H1 (cell line): Measurements from ENCODE around the gene PLA2G15. TPM values are rescaled to one million over a fixed set of nuclear protein-coding genes. Genes with fewer than 3 reads are reported as not detected.

ENCODE experiments used
- CTCF ChIA-PET: fragments of 300-600 bp; sonication (Branson Sonifier 250); formaldehyde crosslinking; loops from one replicate; lab custom pipeline; 2021; ENCODE audit not compliant: partially characterized antibody; lab: Charles Lee
- POLR2A ChIA-PET: fragments of 300-600 bp; sonication (Branson Sonifier 250); formaldehyde crosslinking; loops from one replicate; lab custom pipeline; 2021; ENCODE audit warnings: inconsistent platforms; ENCODE audit not compliant: partially characterized antibody; lab: Charles Lee
- DNase-seq, 2 experiments: peaks; one replicate each; pipeline versions ENCODE4 v3.0.0 to v3.0.0-alpha.2; 2010 to 2022; ENCODE audit warnings: low spot score in 2 of 2, low read depth in 1 of 2, mixed read lengths in 1 of 2
- FAIRE-seq: peaks from 2 replicates; lab custom pipeline; 2011; peaks lifted over from hg19 to GRCh38; lab: Jason Lieb, UNC
- H2AFZ ChIP-seq: 2 replicates; pipeline ENCODE4 v1.8.1; 2012; ENCODE audit warnings: low read length, inconsistent platforms
- H2AK5ac ChIP-seq: 2 replicates; pipeline ENCODE4 v1.6.1; 2013; ENCODE audit warnings: low read depth, low read length
- H2BK120ac ChIP-seq: replicated peaks from 2 replicates; pipeline ENCODE3; 2013; ENCODE audit warnings: low read depth, low read length, inconsistent platforms
- H2BK12ac ChIP-seq: 2 replicates; pipeline ENCODE4 v1.6.1; 2013; ENCODE audit warnings: low read depth, low read length
- H2BK15ac ChIP-seq: 2 replicates; pipeline ENCODE4 v1.6.1; 2013; ENCODE audit warnings: low read length
- H2BK20ac ChIP-seq: 2 replicates; pipeline ENCODE4 v1.6.1; 2013; ENCODE audit warnings: low read length
- H2BK5ac ChIP-seq: 2 replicates; pipeline ENCODE4 v1.6.1; 2013; ENCODE audit warnings: low read depth, low read length
- H3K14ac ChIP-seq: 2 replicates; pipeline ENCODE4 v1.6.1; 2013; ENCODE audit warnings: inconsistent platforms; ENCODE audit not compliant: insufficient read length
- H3K18ac ChIP-seq: 2 replicates; pipeline ENCODE4 v1.6.1; 2013; ENCODE audit warnings: low read length; ENCODE audit errors: extremely low read depth
- H3K23ac ChIP-seq: 2 replicates; pipeline ENCODE4 v1.6.1; 2013; ENCODE audit warnings: inconsistent platforms; ENCODE audit not compliant: insufficient read length
- H3K23me2 ChIP-seq: 2 replicates; pipeline ENCODE4 v1.6.1; 2013; ENCODE audit warnings: low read depth, low read length
- H3K27ac ChIP-seq: 2 replicates; pipeline ENCODE4 v1.6.1; 2011; ENCODE audit warnings: low read depth, low read length, inconsistent platforms
- H3K27me3 ChIP-seq, 4 experiments: replicated peaks in 1 of 4; 1 replicate in 1 of 4; 2 replicates in 3 of 4; pipeline versions ENCODE4 v1.6.1 to v1.8.1; 2011 to 2013; ENCODE audit warnings: low read length in 3 of 4, mild to moderate bottlenecking in 3 of 4, inconsistent platforms in 2 of 4, mixed read lengths in 2 of 4, moderate library complexity in 1 of 4; ENCODE audit not compliant: control insufficient read depth in 3 of 4, insufficient read depth in 3 of 4; ENCODE audit errors: extremely low read depth in 1 of 4
- H3K36me3 ChIP-seq, 4 experiments: 2 replicates each; pipeline versions ENCODE4 v1.6.1 to v1.8.1; 2011 to 2013; ENCODE audit warnings: mild to moderate bottlenecking in 4 of 4, low read length in 3 of 4, moderate library complexity in 2 of 4, control low read depth in 1 of 4, inconsistent platforms in 1 of 4; ENCODE audit not compliant: insufficient read depth in 4 of 4, control insufficient read depth in 2 of 4
- H3K4ac ChIP-seq: replicated peaks from 2 replicates; pipeline ENCODE3; 2013; ENCODE audit warnings: low read length, low read depth, mixed read lengths, inconsistent platforms; ENCODE audit not compliant: insufficient read length
- H3K4me1 ChIP-seq, 4 experiments: replicated peaks in 1 of 4; 1 replicate in 1 of 4; 2 replicates in 3 of 4; pipeline versions ENCODE4 v1.6.1 to v1.8.1; 2011 to 2013; ENCODE audit warnings: low read length in 3 of 4, inconsistent platforms in 2 of 4, mixed read lengths in 1 of 4; ENCODE audit not compliant: insufficient read depth in 4 of 4, control insufficient read depth in 3 of 4
- H3K4me2 ChIP-seq, 2 experiments: 2 replicates each; pipeline versions ENCODE4 v1.6.1 to v1.8.1; 2011 to 2013; ENCODE audit warnings: low read depth in 2 of 2, low read length in 2 of 2, control low read depth in 1 of 2, inconsistent platforms in 1 of 2, mild to moderate bottlenecking in 1 of 2; ENCODE audit not compliant: insufficient read depth in 1 of 2
- H3K4me3 ChIP-seq, 4 experiments: fragments of 200-600, 300-600 bp in 1 of 4; sonication (generic), shearing (Covaris generic), sonication (Bioruptor Twin) in 1 of 4; 2 replicates each; pipeline versions ENCODE4 v1.5.1 to v1.8.1; 2011 to 2016; ENCODE audit warnings: low read length in 4 of 4, low read depth in 3 of 4, control low read depth in 2 of 4, inconsistent platforms in 2 of 4, mild to moderate bottlenecking in 2 of 4, mixed read lengths in 1 of 4, moderate library complexity in 1 of 4; ENCODE audit not compliant: insufficient read depth in 2 of 4; ENCODE audit errors: extremely low read depth in 1 of 4
- H3K56ac ChIP-seq: replicated peaks from 2 replicates; pipeline ENCODE3; 2013; ENCODE audit warnings: low read depth, mild to moderate bottlenecking, mixed read lengths, low read length, inconsistent platforms; ENCODE audit not compliant: insufficient read length
- H3K79me1 ChIP-seq: 2 replicates; pipeline ENCODE4 v1.6.1; 2013; ENCODE audit warnings: low read depth, low read length, control low read depth
- H3K79me2 ChIP-seq, 2 experiments: 2 replicates each; pipeline versions ENCODE4 v1.6.1 to v1.8.1; 2012 to 2013; ENCODE audit warnings: low read length in 2 of 2, mild to moderate bottlenecking in 2 of 2, inconsistent platforms in 1 of 2; ENCODE audit not compliant: insufficient read depth in 2 of 2, control insufficient read depth in 1 of 2
- H3K9ac ChIP-seq, 4 experiments: replicated peaks in 1 of 4; 1 replicate in 1 of 4; 2 replicates in 3 of 4; pipeline versions ENCODE4 v1.6.1 to v1.8.1; 2011 to 2013; ENCODE audit warnings: low read depth in 3 of 4, low read length in 3 of 4, control low read depth in 2 of 4, mild to moderate bottlenecking in 2 of 4, moderate library complexity in 2 of 4, inconsistent platforms in 1 of 4; ENCODE audit errors: extremely low read depth in 1 of 4
- H3K9me3 ChIP-seq, 2 experiments: 2 replicates each; pipeline versions ENCODE4 v1.6.1 to v1.8.1; 2012 to 2013; ENCODE audit warnings: mild to moderate bottlenecking in 2 of 2, moderate library complexity in 2 of 2, control low read depth in 1 of 2, inconsistent platforms in 1 of 2, low read depth in 1 of 2, low read length in 1 of 2, mixed read lengths in 1 of 2; ENCODE audit not compliant: insufficient read depth in 2 of 2
- H4K20me1 ChIP-seq, 2 experiments: replicated peaks in 1 of 2; 2 replicates each; pipeline versions ENCODE3 to v1.8.1; 2011 to 2013; ENCODE audit warnings: inconsistent platforms in 2 of 2, low read length in 2 of 2, mild to moderate bottlenecking in 1 of 2; ENCODE audit not compliant: insufficient read depth in 2 of 2, control insufficient read depth in 1 of 2
- H4K5ac ChIP-seq: 2 replicates; pipeline ENCODE4 v1.6.1; 2013; ENCODE audit warnings: low read length, low read depth, mixed read lengths, inconsistent platforms; ENCODE audit not compliant: insufficient read length
- H4K8ac ChIP-seq: 2 replicates; pipeline ENCODE4 v1.8.0; 2013; ENCODE audit warnings: mild to moderate bottlenecking, moderate library complexity, low read length, inconsistent platforms; ENCODE audit not compliant: insufficient read depth; ENCODE audit errors: extremely low read depth
- H4K91ac ChIP-seq: replicated peaks from 2 replicates; pipeline ENCODE3; 2013; ENCODE audit warnings: low read length, mixed read lengths, inconsistent platforms; ENCODE audit not compliant: insufficient read length
- CBX5 ChIP-seq: fragments of 300-800, 300-1000 bp; sonication (generic); IDR thresholded peaks from 2 replicates; pipeline ENCODE4 v1.7.1; 2016; ENCODE audit warnings: antibody characterized with exemption, low read length, low read depth
- CHD2 ChIP-seq: IDR thresholded peaks from 2 replicates; pipeline ENCODE4 v1.6.1; 2012; ENCODE audit warnings: low read length, improper control_type of control experiment
- CTBP2 ChIP-seq: IDR thresholded peaks from 2 replicates; pipeline ENCODE4 v1.7.0; 2011; ENCODE audit warnings: borderline replicate concordance, mild to moderate bottlenecking, moderate library complexity, mixed read lengths, low read length; ENCODE audit not compliant: insufficient read depth, insufficient read length
- EGR1 ChIP-seq: IDR thresholded peaks from 2 replicates; pipeline ENCODE4 v1.6.1; 2011; ENCODE audit warnings: low read depth, low read length, borderline replicate concordance
- EZH2 ChIP-seq: fragments of 200-600 bp; sonication (generic); IDR thresholded peaks from 2 replicates; pipeline ENCODE4 v1.7.1; 2012; ENCODE audit warnings: low read depth, mild to moderate bottlenecking, moderate library complexity, low read length, inconsistent platforms; ENCODE audit not compliant: severe bottlenecking
- GABPA ChIP-seq: IDR thresholded peaks from 2 replicates; pipeline ENCODE4 v1.6.1; 2011; ENCODE audit warnings: mild to moderate bottlenecking, low read length, moderate library complexity, borderline replicate concordance; ENCODE audit not compliant: insufficient read depth
- JUN ChIP-seq: IDR thresholded peaks from 2 replicates; pipeline ENCODE4 v1.6.1; 2011; ENCODE audit warnings: low read depth, mild to moderate bottlenecking, improper control_type of control experiment, low read length
- POLR2A ChIP-seq, 2 experiments: IDR thresholded peaks; 1 replicate in 1 of 2; 2 replicates in 1 of 2; pipeline ENCODE4 v1.6.1; 2011; ENCODE audit warnings: low read depth in 2 of 2, low read length in 2 of 2, mild to moderate bottlenecking in 2 of 2; ENCODE audit errors: control extremely low read depth in 1 of 2
- SIN3A ChIP-seq, 2 experiments: IDR thresholded peaks in 1 of 2; conservative IDR thresholded peaks in 1 of 2; 2 replicates each; pipeline ENCODE4 v1.6.1; 2011 to 2012; ENCODE audit warnings: low read length in 2 of 2, improper control_type of control experiment in 1 of 2, low read depth in 1 of 2, mild to moderate bottlenecking in 1 of 2
- SP2 ChIP-seq: IDR thresholded peaks from 2 replicates; pipeline ENCODE4 v1.6.1; 2012; ENCODE audit warnings: mild to moderate bottlenecking, low read length, inconsistent platforms
- SP4 ChIP-seq: IDR thresholded peaks from 2 replicates; pipeline ENCODE4 v1.6.1; 2012; ENCODE audit warnings: low read length, inconsistent platforms
- TEAD4 ChIP-seq: IDR thresholded peaks from 2 replicates; pipeline ENCODE4 v1.6.1; 2012; ENCODE audit warnings: low read depth, low read length, inconsistent platforms, mixed read lengths
- WGBS, 2 experiments: shearing (Covaris generic) in 1 of 2; methylation state at CpG; one replicate each; pipeline versions ENCODE4 v1.1.6 to v1.1.7; 2013 to 2015; ENCODE audit warnings: low lambda C conversion rate in 2 of 2, mixed read lengths in 2 of 2, inconsistent platforms in 1 of 2, low coverage in 1 of 2, missing lambda C conversion rate in 1 of 2; ENCODE audit not compliant: insufficient replicate concordance in 2 of 2, insufficient coverage in 1 of 2, insufficient read length in 1 of 2; ENCODE audit errors: extremely low coverage in 1 of 2, missing lambda C conversion rate in 1 of 2; 5-methylcytosine and 5-hydroxymethylcytosine counted together
- polyA plus RNA-seq, 7 experiments: library from polyadenylated mRNA; depleted of rRNA in 3 of 7; stranded (reverse) in 5 of 7; unstranded in 2 of 7; fragments of >200 nt in 5 of 7; fragments of 200-250 nt in 2 of 7; gene quantifications; 1 replicate in 5 of 7; 2 replicates in 1 of 7; 4 replicates in 1 of 7; pipeline versions ENCODE4 v1.2.1 to v1.2.3, GENCODE V29; 2011 to 2013; ENCODE audit warnings: missing spikeins in 2 of 7, mixed read lengths in 2 of 7
- total RNA-seq: library from RNA; stranded (reverse); fragmentation: NEBNext Ultra II Directional; extraction: Animal tissue kit (Norgen Biotek cat#: 25700); gene quantifications from 2 replicates; pipeline ENCODE4 v1.2.1, GENCODE V29; 2021

Gene PLA2G15
- total and polyA plus RNA-seq, 2 of the 8 experiments (the other 6 are each of a cell fraction or from before 2014, with no cell fraction given) = 11.2 to 12.0 TPM

- Histone ChIP-seq H4K91ac (no peak overlapping the region), H3K79me2 (no peaks in the 10 kb centered on the region), H2BK12ac (no peak overlapping the region), H3K27ac (no peak overlapping the region), H3K23me2 (no peaks in the 10 kb centered on the region), H2BK15ac (no peak overlapping the region), H4K8ac (no peak overlapping the region), H2BK5ac (no peak overlapping the region), H3K4me2 (no peak overlapping the region), H3K18ac (no peak overlapping the region), H4K5ac (no peak overlapping the region), H4K20me1 (no peaks in the 10 kb centered on the region), H3K4me1 (no peaks in the 10 kb centered on the region), H3K4ac (no peak overlapping the region), H3K56ac (no peak overlapping the region), H2BK120ac (no peak overlapping the region), H3K9ac (no peak overlapping the region), H2AK5ac (no peak overlapping the region), H3K27me3 (no peaks in the 10 kb centered on the region), H3K36me3 (no peaks in the 10 kb centered on the region), H3K14ac (no peak overlapping the region), H3K9me3 (no peaks in the 10 kb centered on the region), H2AFZ (no peak overlapping the region), H3K79me1 (no peaks in the 10 kb centered on the region), H3K4me3 (no peak overlapping the region), H2BK20ac (no peak overlapping the region), H3K23ac (no peak overlapping the region)
- no peak for FAIRE-seq
- DNase-seq = no peak
- ChIA-PET CTCF (interaction anchor here (0.7 to 1.1 kb wide), 3 partner anchors 69 to 323 kb away, joined by 3 read pairs; no protein-coding TSS in a partner anchor), POLR2A (interaction anchor here (0.6 to 0.8 kb wide), 2 partner anchors 28 to 96 kb away, joined by 3 to 4 read pairs; no protein-coding TSS in a partner anchor)
- 88% methylated on average over 2 of the region's 2 CpGs; no CpG with 5 or more reads in 1 of the 2 experiments for WGBS, 2 experiments
- TF ChIP-seq SIN3A (conservative IDR thresholded peaks at IDR 0.05 in 1 of 2, IDR thresholded peaks at IDR 0.05 in 1 of 2; ENCODE audit: low read depth in 1 of 2, low read length in 2 of 2) = no peak
- no peak for TF ChIP-seq POLR2A (IDR thresholded peaks at IDR 0.05; ENCODE audit: control extremely low read depth in 1 of 2, low read depth in 2 of 2, low read length in 2 of 2)
- TF ChIP-seq CBX5 = no peak
- TF ChIP-seq SP2 = no peak
- TF ChIP-seq TEAD4 = no peak
- TF ChIP-seq EGR1 = no peak
- TF ChIP-seq EZH2 = no peak
- no peak for TF ChIP-seq SP4
- TF ChIP-seq CHD2 = no peak
- no peak for TF ChIP-seq JUN
- TF ChIP-seq CTBP2 = no peak
- no peak for TF ChIP-seq GABPA
Measured at GRCh38 chr16:68206245-68206644, 38.9 kb upstream of the PLA2G15 start.
